Vagina (tissue), 2 donors: Measurements from ENCODE around the gene POU6F2.

Experiments used
- CTCF ChIP-seq, 3 experiments: fragments of 450-650 bp in 2 of 3; fragments of 200-600 bp in 1 of 3; sonication (generic) in 1 of 3; IDR thresholded peaks; one replicate each; pipeline ENCODE4 v1.5.1; 2017 to 2019; ENCODE audit warnings: antibody characterized with exemption in 3 of 3, mild to moderate bottlenecking in 2 of 3, moderate library complexity in 2 of 3
- POLR2A ChIP-seq, 2 donors: fragments of 450-650 bp; IDR thresholded peaks; one replicate each; pipeline ENCODE4 v1.6.1; 2017; ENCODE audit warnings: antibody characterized with exemption in 2 of 2, mild to moderate bottlenecking in 2 of 2, moderate library complexity in 2 of 2
- POLR2AphosphoS5 ChIP-seq, 2 donors: sonication (generic); formaldehyde crosslinking; IDR thresholded peaks; one replicate each; pipeline ENCODE4 v1.9.0; 2017; ENCODE audit warnings: antibody characterized with exemption in 2 of 2, mild to moderate bottlenecking in 2 of 2, low read depth in 1 of 2; ENCODE audit not compliant: insufficient read depth in 1 of 2

DNA sequence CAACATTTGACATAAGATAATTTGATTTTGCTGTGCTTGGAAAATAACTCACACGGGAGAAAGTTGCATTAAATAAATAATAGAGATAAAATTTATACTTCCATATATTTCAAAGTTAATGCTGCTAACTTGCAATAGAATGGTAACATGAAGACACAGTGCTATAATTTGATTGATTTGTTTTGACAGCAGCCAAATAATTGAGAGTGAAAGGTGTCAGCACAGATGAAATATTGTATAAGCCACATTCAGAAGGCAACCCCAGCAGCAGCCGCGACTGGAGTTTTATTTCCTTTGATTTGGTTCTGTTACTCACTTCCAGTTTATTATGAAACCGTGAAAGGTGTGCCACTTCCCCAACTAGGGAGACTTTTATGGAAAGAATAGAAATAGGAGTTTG lies 242.2 kb downstream of the POU6F2 start:
- TF ChIP-seq CTCF (IDR thresholded peaks at IDR 0.05) = no peak
- no peak for TF ChIP-seq POLR2A (IDR thresholded peaks at IDR 0.05)
- TF ChIP-seq POLR2AphosphoS5 (IDR thresholded peaks at IDR 0.05; ENCODE audit: insufficient read depth in 1 of 2, low read depth in 1 of 2) = no peak
